ENCODE measurements around the gene EXOC4.

GRCh38 chr7:133248901-133249300 lies 4.0 kb upstream of the EXOC4 start:
- TF ChIP-seq REST (IDR thresholded peaks at IDR 0.05; ENCODE audit: insufficient read depth in 1 of 2, low read depth in 2 of 2, low read length in 1 of 2) (no peak), CTCF (IDR thresholded peaks at IDR 0.05) (no peak), POLR2AphosphoS5 (IDR thresholded peaks at IDR 0.05; ENCODE audit: low read depth, low read length) (no peak)

Measured in Panc1 (cell line).